Measurements from ENCODE around the gene PPP1R3G. TPM values are rescaled to one million over a fixed set of nuclear protein-coding genes. Genes with fewer than 3 reads are reported as not detected.

PPP1R3G gene
- total RNA-seq, 2 donors from 2014 or later = 2.8 to 4.2 TPM

DNA sequence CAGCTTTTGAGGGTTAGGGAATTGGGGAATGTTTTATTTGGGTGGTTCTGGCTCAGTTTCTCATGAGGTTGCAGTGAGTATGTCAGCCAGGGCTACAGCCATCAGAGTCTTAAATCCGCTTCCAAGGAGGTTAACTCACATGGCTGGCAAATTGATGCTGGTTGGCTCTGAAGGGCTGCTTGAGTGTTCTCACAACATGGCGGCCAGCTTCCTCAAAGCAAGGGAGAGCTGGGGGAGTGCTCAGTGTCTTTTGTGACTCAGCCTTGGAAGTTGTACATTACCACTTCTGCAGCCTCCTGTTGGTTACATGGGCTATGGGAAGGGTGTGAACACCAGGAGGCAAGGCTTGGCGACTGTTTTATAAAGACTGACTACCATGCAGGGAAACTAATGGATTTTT lies 17.8 kb upstream of the PPP1R3G start:
- intact Hi-C loops (cut with DNase I) = no loop called here
- no peak for DNase-seq (ENCODE audit: low spot score)

DNA sequence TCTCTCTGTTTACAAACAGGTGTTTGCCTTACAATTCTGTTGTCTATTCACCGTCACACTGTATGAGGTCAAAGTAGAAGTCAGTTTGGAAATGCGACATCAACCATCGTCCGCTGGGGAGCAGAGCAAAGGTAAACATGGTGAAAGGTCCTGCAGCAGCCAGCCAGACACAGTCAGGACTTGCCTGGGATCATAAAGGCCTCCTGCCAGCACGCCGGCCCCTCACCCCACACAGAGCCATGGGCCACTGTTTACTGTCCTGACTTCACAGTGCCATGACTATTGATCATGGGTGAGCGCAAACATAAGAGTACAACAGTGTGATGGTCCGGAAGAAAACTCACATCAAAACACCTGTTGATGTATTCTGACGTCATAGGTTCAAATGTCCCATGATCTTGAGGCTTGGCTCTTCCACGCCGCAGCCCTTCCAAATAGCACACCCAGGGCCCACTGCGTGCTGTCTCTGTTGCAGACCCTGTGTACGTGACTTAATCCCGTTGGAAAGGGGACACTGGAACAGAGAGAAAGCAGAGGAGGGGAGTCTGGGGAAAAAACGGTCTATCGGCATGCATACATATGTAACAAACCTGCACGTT lies 16.9 kb upstream of the PPP1R3G start:
- intact Hi-C loops (cut with DNase I) = no loop called here
- no peak for DNase-seq (ENCODE audit: low spot score)

DNA sequence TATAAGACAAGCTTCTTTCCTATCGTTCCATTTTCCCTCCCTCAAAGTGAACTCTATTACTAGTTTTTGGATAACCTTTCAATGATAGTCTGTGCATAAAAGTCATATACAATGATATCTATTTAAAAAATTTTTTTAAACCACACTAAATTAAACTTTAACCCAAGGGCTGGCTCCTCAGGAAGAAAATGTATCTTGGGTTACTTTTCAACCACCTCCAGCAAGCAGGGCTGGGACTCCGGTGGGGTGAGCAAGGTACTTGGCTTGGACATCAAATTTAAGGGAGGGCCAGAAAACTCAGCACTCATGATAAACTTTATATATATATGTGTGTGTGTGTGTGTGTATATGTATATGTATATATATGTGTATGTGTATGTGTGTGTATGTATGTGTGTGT lies 13.9 kb upstream of the PPP1R3G start:
- no peak for DNase-seq (ENCODE audit: low spot score)
- intact Hi-C loops (cut with DNase I) = no loop called here

GRCh38 chr6:5072440-5072839 lies 12.7 kb upstream of the PPP1R3G start:
- intact Hi-C loops (cut with DNase I) = no loop called here
- no peak for DNase-seq (ENCODE audit: low spot score)

GRCh38 chr6:5073992-5074391 lies 11.1 kb upstream of the PPP1R3G start:
- no peak for DNase-seq (ENCODE audit: low spot score)
- intact Hi-C loops (cut with DNase I) = no loop called here

DNA sequence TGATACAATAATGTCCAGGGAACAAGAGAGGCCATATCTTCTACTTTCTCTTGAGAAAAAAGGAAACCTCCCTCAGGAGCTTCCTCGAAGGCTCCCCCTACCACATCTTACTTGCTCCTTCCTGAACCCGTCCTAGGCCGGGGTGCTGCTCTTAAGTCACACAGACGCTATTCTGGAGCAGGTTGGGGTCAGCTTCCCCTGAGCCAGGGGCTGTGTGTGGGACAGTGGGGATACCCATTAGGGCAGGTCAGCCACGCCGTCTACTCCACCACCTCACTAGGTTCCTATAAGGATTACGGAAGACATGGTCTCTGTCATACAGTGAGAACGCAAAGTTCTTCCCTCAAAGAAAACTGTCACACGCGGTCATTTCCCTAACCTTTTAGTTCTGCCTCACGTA lies 8.2 kb upstream of the PPP1R3G start:
- DNase-seq (ENCODE audit: low spot score) = no peak
- intact Hi-C loops (cut with DNase I) = no loop called here

GRCh38 chr6:5078121-5078669 lies 6.9 kb upstream of the PPP1R3G start:
- intact Hi-C loops (cut with DNase I) = no loop called here
- DNase-seq (ENCODE audit: low spot score) = no peak

DNA sequence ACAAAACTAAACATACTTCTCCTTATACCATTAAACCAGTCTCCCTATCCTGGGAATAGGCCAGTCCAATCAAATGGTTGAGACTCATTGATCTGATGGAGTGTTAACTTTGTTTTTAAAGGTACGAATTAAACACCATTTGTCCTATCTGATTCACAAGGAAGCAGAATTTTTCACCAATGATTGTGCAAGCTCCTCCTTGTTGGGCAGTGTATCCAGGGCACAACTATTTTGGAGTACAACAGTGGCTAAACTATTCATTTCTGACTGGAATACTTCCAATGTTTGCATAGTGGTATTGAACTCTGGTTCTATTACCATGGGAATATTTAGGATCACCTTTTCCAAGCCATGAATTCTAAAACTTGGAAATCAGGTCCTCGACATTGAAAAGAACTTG lies 5.4 kb upstream of the PPP1R3G start:
- DNase-seq (ENCODE audit: low spot score) = no peak
- intact Hi-C loops (cut with DNase I) = no loop called here

- intact Hi-C loops (cut with DNase I) = no loop called here
- no peak for DNase-seq (ENCODE audit: low spot score)
These were observed 4.6 kb upstream of the PPP1R3G start for GRCh38 chr6:5080574-5080973.

DNA sequence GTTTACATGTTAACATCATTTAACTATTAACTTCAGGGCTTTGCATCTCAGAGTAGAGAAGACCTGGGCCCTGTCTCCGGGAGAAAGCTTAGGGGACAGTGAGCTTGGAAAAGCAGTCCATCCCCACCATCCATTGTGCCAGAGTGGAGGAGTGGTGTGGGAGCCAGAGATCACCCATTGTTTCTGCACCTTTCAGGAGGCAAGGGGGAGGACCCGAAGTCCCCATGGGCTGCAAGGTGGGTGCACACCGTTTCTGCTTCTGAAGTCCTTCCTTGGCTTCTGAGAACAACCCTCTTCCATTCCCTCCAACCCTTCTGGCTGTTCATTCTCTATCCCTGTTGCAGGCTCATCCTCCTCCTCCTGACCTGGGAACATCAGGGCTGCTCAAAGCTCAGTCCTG lies 4.0 kb upstream of the PPP1R3G start:
- DNase-seq (ENCODE audit: low spot score) = no peak
- intact Hi-C loops (cut with DNase I) = no loop called here

DNA sequence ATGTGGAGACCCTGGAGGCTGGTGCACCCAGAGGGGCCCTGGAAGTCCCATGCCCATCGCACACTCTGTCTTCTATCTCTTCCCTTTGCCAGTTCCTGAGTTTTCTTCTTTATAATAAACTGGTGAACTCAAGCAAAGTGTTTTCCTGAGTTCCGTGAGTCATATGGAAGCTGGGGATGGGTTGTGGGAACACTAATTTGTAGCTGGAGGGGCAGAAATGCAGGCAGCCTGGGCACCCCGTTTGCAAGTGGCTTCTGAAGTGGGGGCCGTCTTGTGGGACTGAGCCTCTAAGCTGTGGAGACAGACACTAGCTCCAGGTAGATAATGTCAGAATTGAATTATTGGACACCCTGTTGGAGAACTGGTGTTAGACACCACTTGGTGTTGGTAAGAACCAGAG lies 3.2 kb upstream of the PPP1R3G start:
- DNase-seq (ENCODE audit: low spot score) = no peak
- intact Hi-C loops (cut with DNase I) = no loop called here

DNA sequence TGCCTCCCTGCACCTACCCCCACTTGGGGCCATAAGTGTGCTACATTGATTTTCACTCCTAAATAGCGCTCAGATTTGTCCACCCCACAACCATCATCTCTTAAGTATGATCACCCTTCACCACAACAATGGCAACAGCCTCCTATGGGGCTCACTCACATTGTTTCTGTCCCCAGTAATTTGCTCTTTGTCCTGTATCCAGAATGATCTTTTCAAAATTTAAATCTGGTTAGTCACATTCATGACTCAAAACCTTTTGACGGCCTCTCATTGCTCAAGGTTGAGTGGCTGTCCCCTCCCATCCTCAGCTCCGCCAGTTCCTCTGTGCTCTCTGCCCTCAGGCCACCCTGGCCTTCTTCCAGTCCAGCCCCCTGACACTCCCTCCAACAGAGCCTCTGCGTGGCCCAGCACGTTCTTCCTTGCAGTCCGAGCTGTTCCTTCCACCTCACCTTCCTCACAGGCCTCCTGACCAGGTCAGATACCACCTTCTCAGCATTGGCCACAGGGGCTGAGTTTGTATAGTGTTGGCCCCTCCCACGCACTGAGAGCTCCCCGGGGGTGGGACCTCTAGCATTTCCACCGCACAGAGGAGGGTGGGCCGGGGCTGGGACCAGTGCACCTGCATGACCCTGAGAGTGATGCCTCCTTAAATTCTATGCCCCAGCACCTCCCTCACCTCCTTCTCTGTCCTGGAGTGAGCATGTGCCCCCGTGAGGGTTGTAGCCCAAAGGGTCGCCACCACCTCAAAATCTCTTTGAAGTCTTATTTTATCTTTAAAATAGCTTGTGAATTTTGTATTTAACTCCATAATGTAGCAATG lies 2.4 kb upstream of the PPP1R3G start:
- DNase-seq (ENCODE audit: low spot score) = no peak
- intact Hi-C loops (cut with DNase I) = no loop called here

DNA sequence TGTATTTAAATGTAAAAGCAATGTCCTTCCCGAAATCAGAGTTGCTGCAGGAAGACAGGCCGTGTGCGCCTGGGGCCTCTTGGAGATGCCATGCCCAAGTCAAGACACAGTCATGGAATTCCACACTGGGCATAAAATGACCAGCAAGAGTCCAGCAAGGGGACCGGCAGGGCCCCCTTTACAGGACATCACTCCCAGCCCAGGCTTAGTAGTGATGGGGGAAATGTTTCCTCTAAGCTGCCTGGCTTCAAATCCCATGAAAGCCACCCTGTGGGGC lies 1.9 kb upstream of the PPP1R3G start:
- intact Hi-C loops (cut with DNase I) = no loop called here
- no peak for DNase-seq (ENCODE audit: low spot score)

DNA sequence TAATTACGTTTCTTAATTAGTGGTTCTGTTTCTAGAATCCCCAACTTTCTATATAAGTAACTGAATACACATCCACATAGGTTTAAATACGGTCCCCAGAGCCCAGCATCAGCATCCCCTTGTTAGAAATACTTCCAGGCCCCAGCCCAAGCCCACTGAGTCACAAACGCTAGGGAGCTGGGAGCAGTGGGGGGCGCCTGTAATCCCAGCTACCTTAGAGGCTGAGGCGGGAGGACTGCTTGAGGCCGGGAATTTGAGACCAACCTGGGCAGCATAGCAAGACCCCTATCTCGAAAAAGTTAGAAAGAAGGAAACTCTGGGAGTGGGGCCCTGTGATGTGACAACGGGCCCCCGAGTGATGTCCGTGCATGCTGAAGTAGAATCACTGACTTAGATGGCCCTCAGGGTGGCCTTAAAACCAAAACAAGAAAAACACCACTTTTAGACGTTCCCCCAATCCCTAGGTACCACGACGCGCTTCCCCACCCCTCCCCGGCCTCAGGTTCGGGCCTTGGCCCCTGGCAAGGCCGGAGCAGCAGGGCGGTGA lies 1.3 kb upstream of the PPP1R3G start:
- no peak for DNase-seq (ENCODE audit: low spot score)
- intact Hi-C loops (cut with DNase I) = no loop called here

DNA sequence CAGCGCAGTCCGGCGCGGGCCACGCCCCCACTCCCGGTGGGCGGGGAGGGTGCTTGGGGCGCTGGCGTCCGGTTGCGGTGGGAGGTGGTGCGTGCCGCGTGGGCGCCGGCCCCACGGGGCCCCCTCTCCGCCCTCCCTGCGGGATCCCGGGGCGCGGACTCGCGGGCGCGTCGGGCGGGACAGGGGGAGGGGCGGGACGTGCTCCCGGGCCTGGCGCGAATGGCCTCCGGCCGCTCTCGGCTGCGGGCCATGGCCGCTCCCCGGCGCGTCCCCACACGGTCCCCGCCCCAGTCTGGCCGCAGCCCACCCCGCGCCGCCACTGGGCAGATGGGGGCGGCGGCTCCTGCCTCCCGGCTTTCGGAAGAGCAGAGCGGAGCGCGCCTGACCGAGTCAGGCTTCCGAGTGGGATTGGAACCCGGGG lies 771 bp upstream of the PPP1R3G start:
- intact Hi-C loops (cut with DNase I) = no loop called here
- no peak for DNase-seq (ENCODE audit: low spot score)

DNA sequence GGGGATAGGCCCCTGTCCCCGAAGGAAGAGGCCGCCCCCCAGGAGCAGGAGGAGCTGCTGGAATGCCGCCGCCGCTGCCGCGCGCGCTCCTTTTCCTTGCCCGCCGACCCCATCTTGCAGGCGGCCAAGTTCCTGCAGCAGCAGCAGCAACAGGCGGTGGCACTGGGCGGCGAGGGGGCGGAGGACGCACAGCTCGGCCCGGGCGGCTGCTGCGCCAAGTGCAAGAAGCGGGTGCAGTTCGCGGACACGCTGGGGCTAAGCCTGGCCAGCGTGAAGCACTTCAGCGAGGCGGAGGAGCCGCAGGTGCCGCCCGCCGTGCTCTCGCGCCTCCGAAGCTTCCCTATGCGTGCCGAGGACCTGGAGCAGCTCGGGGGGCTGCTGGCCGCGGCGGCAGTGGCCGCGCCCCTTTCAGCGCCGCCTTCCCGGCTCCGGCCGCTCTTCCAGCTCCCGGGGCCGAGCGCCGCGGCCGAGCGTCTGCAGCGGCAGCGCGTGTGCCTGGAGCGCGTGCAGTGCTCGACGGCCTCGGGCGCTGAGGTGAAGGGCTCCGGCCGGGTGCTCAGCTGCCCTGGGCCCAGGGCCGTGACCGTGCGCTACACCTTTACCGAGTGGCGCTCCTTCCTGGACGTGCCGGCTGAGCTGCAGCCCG lies 630 bp downstream of the PPP1R3G start:
- DNase-seq (ENCODE audit: low spot score) = peak; percentile 82
- intact Hi-C loops (cut with DNase I) = no loop called here

- intact Hi-C loops (cut with DNase I) = no loop called here
- peak; percentile 78 for DNase-seq (ENCODE audit: low spot score)
These were observed 1.3 kb downstream of the PPP1R3G start for GRCh38 chr6:5086294-5086890.

DNA sequence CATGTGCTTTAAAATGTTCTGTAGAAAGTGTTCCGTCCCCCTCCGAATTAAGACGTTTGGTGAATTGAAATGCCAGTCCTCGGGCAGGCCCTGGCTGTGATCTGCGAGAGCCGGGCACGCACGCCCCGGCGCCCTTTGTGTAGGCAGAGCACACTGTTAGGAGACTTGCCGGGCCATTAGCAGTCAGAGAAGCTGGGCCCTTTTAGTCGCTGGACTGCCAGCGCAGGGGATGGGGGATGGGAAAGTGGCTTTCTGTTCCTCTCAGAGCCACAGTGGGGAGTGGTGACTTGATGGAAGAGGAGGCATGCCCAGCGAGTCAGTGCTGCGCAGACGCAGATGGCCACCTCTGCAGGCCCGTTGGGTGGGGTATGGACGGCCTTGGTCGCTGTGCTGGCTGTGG lies 2.2 kb downstream of the PPP1R3G start:
- peak; percentile 78 for DNase-seq (ENCODE audit: low spot score)
- intact Hi-C loops (cut with DNase I) = no loop called here

- intact Hi-C loops (cut with DNase I) = no loop called here
- no peak for DNase-seq (ENCODE audit: low spot score)
These were observed 3.6 kb downstream of the PPP1R3G start for GRCh38 chr6:5088780-5089179.
